HCT116 (cell line): Measurements from ENCODE around the gene LAMA4. TPM values are rescaled to one million over a fixed set of nuclear protein-coding genes. Genes with fewer than 3 reads are reported as not detected.

ENCODE experiments used
- ATAC-seq: fragments of 200-7000 bp; cut with Tn5 transposase; 2 replicates; pipeline ENCODE4 v1.9.1; 2020; ENCODE audit warnings: mild to moderate bottlenecking, moderate library complexity
- BruUV-seq: library from RNA; stranded (reverse); fragments of 400-500 nt; replicated peaks from 2 replicates; lab custom pipeline; 2021; lab: Mats Ljungman, UMichigan
- CTCF ChIA-PET: fragments of 300-600 bp; sonication (Branson Sonifier 250); formaldehyde crosslinking; loops from one replicate; lab custom pipeline; 2021; ENCODE audit warnings: antibody characterized with exemption; lab: Charles Lee
- POLR2A ChIA-PET: fragments of 300-600, 350-600 bp; sonication (Branson Sonifier 250); formaldehyde crosslinking; loops from one replicate; lab custom pipeline; 2021; ENCODE audit warnings: antibody characterized with exemption; lab: Charles Lee
- RAD21 ChIA-PET, 2 experiments: fragments of 300-600 bp; sonication (Branson Sonifier 250); formaldehyde crosslinking; loops; one replicate each; lab custom pipeline; 2023; ENCODE audit warnings: low total read pairs in 2 of 2; ENCODE audit not compliant: uncharacterized antibody in 2 of 2, unreplicated experiment in 2 of 2, low non-redundant PET in 1 of 2; lab: Charles Lee
- DNase-seq: peaks from one replicate; pipeline ENCODE4 v3.0.0-alpha.2; 2010; ENCODE audit warnings: low read depth, low spot score
- H2AFZ ChIP-seq: fragments of 200-600 bp; shearing (Covaris generic), sonication (generic); 2 replicates; pipeline ENCODE4 v1.6.1; 2017; ENCODE audit warnings: low read depth, mixed run types, mixed read lengths, antibody characterized with exemption, low read length; ENCODE audit not compliant: poor library complexity, severe bottlenecking
- H3K27ac ChIP-seq: 2 replicates; pipeline ENCODE4 v1.5.1; 2012; ENCODE audit warnings: low read depth, low read length
- H3K27me3 ChIP-seq: fragments of 200-600 bp; sonication (generic); 2 replicates; pipeline ENCODE4 v1.6.1; 2016; ENCODE audit warnings: mixed run types, low read length, mixed read lengths; ENCODE audit not compliant: insufficient read depth
- H3K36me3 ChIP-seq, 2 experiments: fragments of 200-500 bp in 1 of 2; fragments of 200-600 bp in 1 of 2; sonication (Bioruptor generic) in 1 of 2; sonication (generic) in 1 of 2; 2 replicates each; pipeline versions ENCODE4 v1.5.1 to v1.6.1; 2014 to 2016; ENCODE audit warnings: low read length in 2 of 2, inconsistent platforms in 1 of 2, mixed read lengths in 1 of 2, mixed run types in 1 of 2; ENCODE audit not compliant: insufficient read depth in 2 of 2, control insufficient read depth in 1 of 2
- H3K4me1 ChIP-seq, 2 experiments: fragments of 200-600 bp in 1 of 2; sonication (generic) in 1 of 2; 2 replicates each; pipeline versions ENCODE4 v1.5.1 to v1.6.1; 2012 to 2017; ENCODE audit warnings: low read length in 2 of 2, inconsistent platforms in 1 of 2, mild to moderate bottlenecking in 1 of 2, mixed read lengths in 1 of 2, mixed run types in 1 of 2, moderate library complexity in 1 of 2; ENCODE audit not compliant: insufficient read depth in 2 of 2, control insufficient read depth in 1 of 2
- H3K4me2 ChIP-seq: fragments of 200-600 bp; sonication (generic); 2 replicates; pipeline ENCODE4 v1.6.1; 2017; ENCODE audit warnings: mixed run types, low read length, mixed read lengths
- H3K4me3 ChIP-seq, 2 experiments: fragments of 200-600 bp in 1 of 2; sonication (generic) in 1 of 2; replicated peaks in 1 of 2; 2 replicates each; pipeline ENCODE4 v1.5.1; 2011 to 2016; ENCODE audit warnings: low read length in 2 of 2, control low read depth in 1 of 2, low read depth in 1 of 2, mild to moderate bottlenecking in 1 of 2, mixed read lengths in 1 of 2, mixed run types in 1 of 2
- H3K79me2 ChIP-seq: fragments of 200-600 bp; sonication (generic); 2 replicates; pipeline ENCODE4 v1.6.1; 2017; ENCODE audit warnings: mild to moderate bottlenecking, mixed run types, low read length, moderate library complexity, mixed read lengths; ENCODE audit not compliant: insufficient read depth
- H3K9ac ChIP-seq: fragments of 200-600 bp; sonication (generic); 2 replicates; pipeline ENCODE4 v1.6.1; 2016; ENCODE audit warnings: low read length, mixed read lengths
- H3K9me2 ChIP-seq: fragments of 200-600 bp; sonication (generic), shearing (Covaris generic); 2 replicates; pipeline ENCODE4 v1.6.1; 2017; ENCODE audit warnings: mixed run types, mild to moderate bottlenecking, moderate library complexity; ENCODE audit not compliant: insufficient read depth
- H3K9me3 ChIP-seq, 2 experiments: fragments of 200-500 bp in 1 of 2; fragments of 200-600 bp in 1 of 2; sonication (Bioruptor generic) in 1 of 2; sonication (generic) in 1 of 2; 2 replicates each; pipeline ENCODE4 v1.6.1; 2014 to 2017; ENCODE audit warnings: low read length in 2 of 2, mixed read lengths in 2 of 2, inconsistent platforms in 1 of 2, low read depth in 1 of 2, mild to moderate bottlenecking in 1 of 2, mixed run types in 1 of 2, moderate library complexity in 1 of 2; ENCODE audit not compliant: control insufficient read depth in 1 of 2, insufficient read depth in 1 of 2
- H4K20me1 ChIP-seq: fragments of 200-600 bp; sonication (generic), shearing (Covaris generic); 2 replicates; pipeline ENCODE4 v1.6.1; 2017; ENCODE audit warnings: mixed run types, mild to moderate bottlenecking, moderate library complexity; ENCODE audit not compliant: insufficient read depth
- ATF3 ChIP-seq: IDR thresholded peaks from 2 replicates; pipeline ENCODE4 v1.6.1; 2012
- CBX3 ChIP-seq: IDR thresholded peaks from 2 replicates; pipeline ENCODE4 v1.6.1; 2012; ENCODE audit warnings: low read depth
- CEBPB ChIP-seq: IDR thresholded peaks from 2 replicates; pipeline ENCODE4 v1.6.1; 2012; ENCODE audit warnings: low read depth
- CTCF ChIP-seq, 3 experiments: fragments of 200-600 bp in 1 of 3; sonication (generic) in 1 of 3; IDR thresholded peaks in 2 of 3; conservative IDR thresholded peaks in 1 of 3; 2 replicates each; pipeline ENCODE4 v1.5.1; 2012 to 2017; ENCODE audit warnings: low read depth in 2 of 3, low read length in 2 of 3, antibody characterized with exemption in 1 of 3, borderline replicate concordance in 1 of 3, control low read depth in 1 of 3, mild to moderate bottlenecking in 1 of 3, mixed read lengths in 1 of 3, mixed run types in 1 of 3, moderate library complexity in 1 of 3; ENCODE audit not compliant: insufficient read depth in 1 of 3
- EGR1 ChIP-seq: IDR thresholded peaks from 2 replicates; pipeline ENCODE4 v1.6.1; 2012; ENCODE audit warnings: low read depth
- ELF1 ChIP-seq: IDR thresholded peaks from 2 replicates; pipeline ENCODE4 v1.6.1; 2012; ENCODE audit warnings: low read depth, borderline replicate concordance
- EZH2 ChIP-seq: fragments of 200-600 bp; sonication (generic); IDR thresholded peaks from 2 replicates; pipeline ENCODE4 v1.6.1; 2017; ENCODE audit warnings: antibody characterized with exemption, mixed run types
- MAX ChIP-seq: IDR thresholded peaks from 2 replicates; pipeline ENCODE4 v1.6.1; 2012
- POLR2A ChIP-seq: IDR thresholded peaks from 2 replicates; pipeline ENCODE4 v1.7.0; 2011; ENCODE audit warnings: borderline replicate concordance; ENCODE audit not compliant: insufficient read depth, insufficient read length; ENCODE audit errors: extremely low read depth
- POLR2AphosphoS5 ChIP-seq: IDR thresholded peaks from 2 replicates; pipeline ENCODE4 v1.6.1; 2011; ENCODE audit warnings: mild to moderate bottlenecking, low read depth, low read length, moderate library complexity
- REST ChIP-seq: IDR thresholded peaks from 2 replicates; pipeline ENCODE4 v1.6.1; 2012; ENCODE audit warnings: low read depth
- SIN3A ChIP-seq: IDR thresholded peaks from 2 replicates; pipeline ENCODE4 v1.6.1; 2012; ENCODE audit warnings: low read depth
- SRF ChIP-seq: IDR thresholded peaks from 2 replicates; pipeline ENCODE4 v1.6.1; 2012; ENCODE audit warnings: low read depth
- TCF7L2 ChIP-seq: IDR thresholded peaks from 2 replicates; pipeline ENCODE4 v1.7.0; 2011; ENCODE audit warnings: borderline replicate concordance, inconsistent platforms; ENCODE audit not compliant: insufficient read depth, insufficient read length; ENCODE audit errors: extremely low read depth
- YY1 ChIP-seq: IDR thresholded peaks from 2 replicates; pipeline ENCODE4 v1.6.1; 2011; ENCODE audit warnings: low read length, low read depth, moderate library complexity, mild to moderate bottlenecking; ENCODE audit not compliant: insufficient replicate concordance; ENCODE audit errors: extremely low read depth
- ZFX ChIP-seq: fragments of 450-650 bp; IDR thresholded peaks from 2 replicates; pipeline ENCODE4 v1.6.1; 2017
- ZNF274 ChIP-seq: fragments of 200-500 bp; sonication (Bioruptor generic); IDR thresholded peaks from 2 replicates; pipeline ENCODE4 v1.6.1; 2014; ENCODE audit warnings: mild to moderate bottlenecking, low read depth, low read length, inconsistent platforms
- intact Hi-C: fragments of 100-400 bp; cut with micrococcal nuclease; formaldehyde crosslinking; loops from 2 replicates; pipeline ENCODE4 v1.10.0; 2022
- total RNA-seq: library from RNA; stranded (reverse); gene quantifications from one replicate; pipeline ENCODE4 v1.2.1, GENCODE V29; 2021; ENCODE audit not compliant: unreplicated experiment

Gene LAMA4
- total RNA-seq, 1 experiment from 2014 or later = 2.2 TPM

GRCh38 chr6:112141707-112142106, 112.7 kb downstream of the LAMA4 start:
- Histone ChIP-seq H3K4me3 (no peak overlapping the region), H3K9me2 (no peaks in the 10 kb centered on the region), H3K27ac (no peak overlapping the region), H3K79me2 (no peaks in the 10 kb centered on the region), H3K4me2 (no peak overlapping the region), H3K36me3 (no peaks in the 10 kb centered on the region), H2AFZ (no peak overlapping the region), H3K9me3 (no peaks in the 10 kb centered on the region), H3K4me1 (no peaks in the 10 kb centered on the region), H4K20me1 (no peaks in the 10 kb centered on the region), H3K27me3 (no peaks in the 10 kb centered on the region), H3K9ac (no peak overlapping the region)
- no TSS peak for BruUV-seq
- TF ChIP-seq TCF7L2 = no peak
- TF ChIP-seq MAX = no peak
- no peak for TF ChIP-seq ZFX
- no peak for TF ChIP-seq POLR2A
- TF ChIP-seq REST = no peak
- no peak for TF ChIP-seq POLR2AphosphoS5
- no peak for TF ChIP-seq ZNF274
- no peak for TF ChIP-seq SIN3A
- TF ChIP-seq CEBPB = no peak
- TF ChIP-seq ELF1 = no peak
- no peak for TF ChIP-seq EGR1
- TF ChIP-seq SRF = no peak
- no peak for TF ChIP-seq CBX3
- TF ChIP-seq CTCF (IDR thresholded peaks at IDR 0.05 in 2 of 3, conservative IDR thresholded peaks at IDR 0.05 in 1 of 3; ENCODE audit: borderline replicate concordance in 1 of 3, insufficient read depth in 1 of 3, low read depth in 2 of 3, low read length in 2 of 3) = no peak
- no peak for TF ChIP-seq YY1
- no peak for TF ChIP-seq EZH2
- no peak for TF ChIP-seq ATF3
- DNase-seq (no peak), ATAC-seq (no peak)
- intact Hi-C loops = no loop called here
- ChIA-PET RAD21 (no interaction called here), CTCF (no interaction called here), POLR2A (no interaction called here)
